Mesenchymal stem cell (in vitro differentiated cells and primary cell): ENCODE measurements around the gene MSH3.

Experiments
- DNase-seq: peaks from one replicate; pipeline ENCODE4 v3.0.0-alpha.2; 2013
- H2AFZ ChIP-seq: one replicate; pipeline ENCODE4 v1.6.1; 2013; ENCODE audit warnings: low read depth, mild to moderate bottlenecking, control low read depth, inconsistent platforms, low read length, moderate library complexity
- H2AK5ac ChIP-seq: 2 replicates; pipeline ENCODE4 v1.6.1; 2013; ENCODE audit warnings: low read length, moderate library complexity, mild to moderate bottlenecking, inconsistent platforms; ENCODE audit not compliant: severe bottlenecking
- H2BK120ac ChIP-seq: one replicate; pipeline ENCODE4 v1.6.1; 2013; ENCODE audit warnings: low read depth, mild to moderate bottlenecking, inconsistent platforms, low read length, moderate library complexity
- H2BK12ac ChIP-seq, 2 experiments: one replicate each; pipeline ENCODE4 v1.6.1; 2013; ENCODE audit warnings: inconsistent platforms in 2 of 2, low read length in 2 of 2, mild to moderate bottlenecking in 2 of 2, moderate library complexity in 2 of 2, control low read depth in 1 of 2
- H2BK15ac ChIP-seq: one replicate; pipeline ENCODE4 v1.6.1; 2013; ENCODE audit warnings: mild to moderate bottlenecking, low read depth, inconsistent platforms; ENCODE audit not compliant: poor library complexity, severe bottlenecking
- H2BK5ac ChIP-seq: 2 replicates; pipeline ENCODE4 v1.6.1; 2013; ENCODE audit warnings: low read depth, mild to moderate bottlenecking, low read length, control low read depth, inconsistent platforms; ENCODE audit not compliant: poor library complexity, severe bottlenecking
- H3K14ac ChIP-seq, 2 experiments: one replicate each; pipeline ENCODE4 v1.6.1; 2013; ENCODE audit warnings: inconsistent platforms in 2 of 2, low read length in 2 of 2, control low read depth in 1 of 2, mild to moderate bottlenecking in 1 of 2, moderate library complexity in 1 of 2
- H3K18ac ChIP-seq, 2 experiments: one replicate each; pipeline ENCODE4 v1.6.1; 2013; ENCODE audit warnings: inconsistent platforms in 2 of 2, low read length in 2 of 2, control low read depth in 1 of 2, low read depth in 1 of 2, mild to moderate bottlenecking in 1 of 2
- H3K23ac ChIP-seq, 2 experiments: one replicate each; pipeline ENCODE4 v1.6.1; 2013; ENCODE audit warnings: inconsistent platforms in 2 of 2, low read length in 2 of 2, mild to moderate bottlenecking in 2 of 2, moderate library complexity in 2 of 2, control low read depth in 1 of 2
- H3K27ac ChIP-seq: 2 replicates; pipeline ENCODE4 v1.5.1; 2013; ENCODE audit warnings: mild to moderate bottlenecking, moderate library complexity, low read length, control low read depth, inconsistent platforms; ENCODE audit not compliant: poor library complexity, severe bottlenecking
- H3K27me3 ChIP-seq, 2 experiments: 2 replicates each; pipeline versions ENCODE4 v1.6.1 to v1.7.0; 2013; ENCODE audit warnings: low read length in 2 of 2, mild to moderate bottlenecking in 2 of 2, moderate library complexity in 2 of 2, control low read depth in 1 of 2, inconsistent platforms in 1 of 2; ENCODE audit not compliant: control insufficient read depth in 1 of 2, insufficient read depth in 1 of 2
- H3K36me3 ChIP-seq, 2 experiments: 2 replicates each; pipeline versions ENCODE4 v1.6.1 to v1.7.0; 2013; ENCODE audit warnings: low read length in 2 of 2, control low read depth in 1 of 2, inconsistent platforms in 1 of 2, low read depth in 1 of 2, mild to moderate bottlenecking in 1 of 2; ENCODE audit not compliant: insufficient read depth in 2 of 2, control insufficient read depth in 1 of 2
- H3K4ac ChIP-seq, 2 experiments: one replicate each; pipeline ENCODE4 v1.6.1; 2013; ENCODE audit warnings: inconsistent platforms in 2 of 2, low read length in 2 of 2, mild to moderate bottlenecking in 2 of 2, moderate library complexity in 2 of 2, control low read depth in 1 of 2, low read depth in 1 of 2
- H3K4me1 ChIP-seq: 2 replicates; pipeline ENCODE4 v1.6.1; 2013; ENCODE audit warnings: low read depth, low read length, control low read depth; ENCODE audit not compliant: control insufficient read depth, insufficient read depth
- H3K4me2 ChIP-seq: 2 replicates; pipeline ENCODE4 v1.6.1; 2013; ENCODE audit warnings: low read length, mild to moderate bottlenecking, inconsistent platforms; ENCODE audit not compliant: poor library complexity, severe bottlenecking
- H3K4me3 ChIP-seq, 2 experiments: 2 replicates each; pipeline versions ENCODE4 v1.5.1 to v1.7.0; 2013; ENCODE audit warnings: low read length in 2 of 2, mild to moderate bottlenecking in 2 of 2, control low read depth in 1 of 2, low read depth in 1 of 2; ENCODE audit not compliant: insufficient read depth in 1 of 2
- H3K79me1 ChIP-seq: replicated peaks from 2 replicates; pipeline ENCODE4 v1.6.1; 2013; ENCODE audit warnings: mild to moderate bottlenecking, control low read depth, low read length, inconsistent platforms; ENCODE audit not compliant: poor library complexity, severe bottlenecking
- H3K9ac ChIP-seq: 2 replicates; pipeline ENCODE4 v1.7.0; 2013; ENCODE audit warnings: mild to moderate bottlenecking, low read length, moderate library complexity
- H3K9me3 ChIP-seq: 2 replicates; pipeline ENCODE4 v1.7.0; 2013; ENCODE audit warnings: mild to moderate bottlenecking, low read length; ENCODE audit not compliant: control insufficient read depth
- H4K8ac ChIP-seq: one replicate; pipeline ENCODE4 v1.6.1; 2013; ENCODE audit warnings: inconsistent platforms, mild to moderate bottlenecking, low read length, moderate library complexity
- H4K91ac ChIP-seq: one replicate; pipeline ENCODE4 v1.6.1; 2013; ENCODE audit warnings: mild to moderate bottlenecking, low read length, inconsistent platforms
- WGBS: methylation state at CpG from one replicate; pipeline ENCODE4 v1.1.7; 2013; ENCODE audit warnings: mixed read lengths; 5-methylcytosine and 5-hydroxymethylcytosine counted together

The MSH3 gene

GRCh38 chr5:80763211-80763610 is 108.8 kb downstream of the MSH3 start:
- H3K23ac ChIP-seq = no peak overlapping the region
- no peak overlapping the region for H4K8ac ChIP-seq
- H3K36me3 ChIP-seq = peaks cover 0 to 10% of the 10 kb centered on the region in 2 experiments
- H3K27ac ChIP-seq = no peak overlapping the region
- H2AFZ ChIP-seq = no peak overlapping the region
- WGBS = 67% methylated on average over 3 of the region's 3 CpGs
- no peak overlapping the region for H3K14ac ChIP-seq
- no peak overlapping the region for H3K18ac ChIP-seq
- no peak overlapping the region for H3K4me2 ChIP-seq
- no peak overlapping the region for H3K4me3 ChIP-seq
- no peak overlapping the region for H2AK5ac ChIP-seq
- H3K9me3 ChIP-seq = no peaks in the 10 kb centered on the region
- no peak overlapping the region for H2BK5ac ChIP-seq
- no peaks in the 10 kb centered on the region for H3K27me3 ChIP-seq
- no peak overlapping the region for H2BK12ac ChIP-seq
- no peak overlapping the region for H2BK15ac ChIP-seq
- no peaks in the 10 kb centered on the region for H3K4me1 ChIP-seq
- H3K4ac ChIP-seq = no peak overlapping the region
- H2BK120ac ChIP-seq = no peak overlapping the region
- no peak overlapping the region for H4K91ac ChIP-seq
- H3K9ac ChIP-seq = no peak overlapping the region
- peaks cover 3% of the 10 kb centered on the region for H3K79me1 ChIP-seq
- DNase-seq = peak; percentile 14

DNA sequence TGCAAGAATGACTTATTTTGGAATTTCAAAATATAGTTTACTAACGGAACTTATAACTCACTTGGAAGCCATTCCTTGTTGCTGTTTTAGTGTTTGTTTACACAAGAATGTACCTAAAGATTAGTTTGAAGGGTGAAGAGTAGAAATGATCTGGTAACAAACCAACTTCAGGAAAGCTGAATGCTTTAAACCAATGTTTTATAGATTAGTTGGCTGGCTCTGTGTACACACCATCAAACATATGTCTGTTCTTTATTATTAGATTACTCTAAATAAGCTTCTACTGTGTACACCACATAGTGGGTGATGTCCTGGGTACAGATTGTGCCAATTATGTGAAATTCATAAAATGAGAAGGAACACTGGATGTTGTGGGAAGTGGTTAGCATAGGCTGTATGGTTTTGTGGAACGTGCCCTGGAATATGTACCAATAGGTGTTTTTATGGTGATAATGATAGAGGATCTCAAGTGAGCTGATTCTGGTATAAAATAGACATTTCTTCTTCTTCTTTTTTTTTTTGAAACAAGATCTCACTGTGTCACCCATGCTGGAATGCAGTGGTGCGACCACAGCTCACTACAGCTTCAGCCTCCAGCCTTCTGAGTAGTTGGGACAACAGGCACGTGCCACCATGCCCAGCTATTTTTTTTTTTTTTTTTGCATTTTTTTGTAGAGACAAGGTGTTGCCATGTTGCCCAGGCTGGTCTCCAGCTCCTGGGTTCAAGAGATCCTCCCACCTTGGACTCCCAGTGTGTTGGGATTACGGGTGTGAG is 109.6 kb downstream of the MSH3 start:
- Histone ChIP-seq H3K14ac (no peak overlapping the region), H3K9me3 (no peaks in the 10 kb centered on the region), H3K4me1 (no peaks in the 10 kb centered on the region), H2AK5ac (no peak overlapping the region), H3K4me2 (no peak overlapping the region), H2AFZ (no peak overlapping the region), H4K91ac (no peak overlapping the region), H2BK12ac (no peak overlapping the region), H4K8ac (no peak overlapping the region), H3K9ac (no peak overlapping the region), H3K27ac (no peak overlapping the region), H3K18ac (no peak overlapping the region), H3K27me3 (no peaks in the 10 kb centered on the region), H3K4ac (no peak overlapping the region), H2BK5ac (no peak overlapping the region), H3K79me1 (peaks cover 3% of the 10 kb centered on the region), H3K23ac (no peak overlapping the region), H2BK15ac (no peak overlapping the region), H3K4me3 (no peak overlapping the region), H3K36me3 (peaks cover 0 to 12% of the 10 kb centered on the region in 2 experiments), H2BK120ac (no peak overlapping the region)
- 92% methylated on average over 3 of the region's 5 CpGs for WGBS
- peak; percentile 32 for DNase-seq

- Histone ChIP-seq H2BK120ac (no peak overlapping the region), H3K4ac (no peak overlapping the region), H2BK15ac (peak overlapping the region; percentile 7), H2AK5ac (no peak overlapping the region), H3K4me2 (no peak overlapping the region), H4K91ac (no peak overlapping the region), H2BK5ac (no peak overlapping the region), H3K36me3 (peaks cover 0 to 12% of the 10 kb centered on the region in 2 experiments), H3K18ac (no peak overlapping the region), H2AFZ (no peak overlapping the region), H3K23ac (no peak overlapping the region), H3K9ac (no peak overlapping the region), H3K27me3 (no peaks in the 10 kb centered on the region), H3K79me1 (peaks cover 2% of the 10 kb centered on the region), H3K14ac (no peak overlapping the region), H3K9me3 (no peaks in the 10 kb centered on the region), H3K4me1 (no peaks in the 10 kb centered on the region), H4K8ac (peak overlapping the region; percentile 54), H3K27ac (no peak overlapping the region), H2BK12ac (peak overlapping the region in 1 of 2 experiments; percentile 84), H3K4me3 (no peak overlapping the region)
- peak; percentile 13 for DNase-seq
- WGBS = 100% methylated on average over 1 of the region's 1 CpG
Observed at GRCh38 chr5:80764786-80765185, 110.3 kb downstream of the MSH3 start.

DNA sequence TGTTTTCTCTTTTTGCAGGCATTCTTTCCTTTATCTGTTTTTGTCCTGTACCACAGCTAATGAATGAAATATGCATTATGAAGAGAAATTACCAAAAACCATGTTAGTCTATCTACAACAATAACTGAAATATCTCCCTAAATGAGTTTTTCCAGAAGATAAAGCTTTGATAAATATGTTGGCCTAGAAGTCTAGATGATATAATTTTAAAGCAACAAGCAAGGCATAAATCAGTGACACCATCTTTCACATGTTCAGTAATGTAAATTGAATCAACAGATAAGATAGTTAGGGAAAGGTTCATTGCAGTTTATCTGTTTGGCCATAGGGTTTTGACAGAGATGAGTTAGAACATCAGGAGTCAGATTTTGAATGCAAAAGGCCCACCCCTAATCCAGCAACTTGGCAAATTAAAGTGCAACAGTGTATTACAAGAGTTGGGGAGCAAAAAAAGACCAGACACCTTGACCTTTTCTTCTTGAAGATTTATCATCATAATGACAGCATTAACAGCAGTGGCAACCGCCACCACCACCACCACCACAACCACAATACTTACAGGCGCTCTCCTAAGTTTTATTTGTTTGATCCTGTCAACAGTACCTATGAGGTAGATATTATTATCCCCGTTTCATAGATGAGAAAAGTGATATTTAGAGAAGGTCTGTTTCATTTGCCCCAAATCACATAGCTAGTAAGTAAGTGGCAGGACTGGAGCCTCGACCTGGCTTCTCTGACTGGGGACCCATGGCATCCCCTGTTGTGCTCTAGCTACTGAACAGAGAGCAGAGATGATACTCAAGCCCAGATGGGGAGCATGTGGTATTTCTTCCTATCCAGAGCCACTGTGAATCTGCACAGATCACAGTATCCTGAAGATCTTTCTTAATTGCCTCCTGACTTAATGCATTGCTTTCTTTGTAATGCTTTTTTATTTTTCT is 123.2 kb downstream of the MSH3 start:
- Histone ChIP-seq H3K14ac (no peak overlapping the region), H4K91ac (no peak overlapping the region), H3K4me2 (no peak overlapping the region), H2BK120ac (no peak overlapping the region), H2AFZ (no peak overlapping the region), H3K9me3 (no peaks in the 10 kb centered on the region), H3K4ac (no peak overlapping the region), H2BK15ac (no peak overlapping the region), H3K23ac (no peak overlapping the region), H3K27me3 (no peaks in the 10 kb centered on the region), H2BK5ac (peak overlapping the region; percentile 47), H4K8ac (no peak overlapping the region), H3K4me3 (no peak overlapping the region), H3K27ac (no peak overlapping the region), H3K79me1 (no peaks in the 10 kb centered on the region), H3K4me1 (peaks cover 4% of the 10 kb centered on the region), H2AK5ac (no peak overlapping the region), H3K9ac (no peak overlapping the region), H2BK12ac (no peak overlapping the region), H3K36me3 (peaks cover 0 to 21% of the 10 kb centered on the region in 2 experiments), H3K18ac (no peak overlapping the region)
- WGBS = 91% methylated on average over 2 of the region's 4 CpGs
- DNase-seq = no peak
